CD4-positive, alpha-beta T cell treated with Interleukin-6 for 4 hours (primary cell): ENCODE measurements around the gene MGAT4C.

ENCODE experiments used
- DNase-seq: peaks from one replicate; pipeline ENCODE4 v3.0.0-alpha.2; 2020; ENCODE audit warnings: mixed read lengths

MGAT4C gene

GRCh38 chr12:85963326-85963725 is 292.9 kb downstream of the MGAT4C start:
- no peak for DNase-seq

GRCh38 chr12:85956081-85956480 is 300.1 kb downstream of the MGAT4C start:
- no peak for DNase-seq

- no peak for DNase-seq
Measured at GRCh38 chr12:85955127-85955526, 301.1 kb downstream of the MGAT4C start.

GRCh38 chr12:85951823-85952222 is 304.4 kb downstream of the MGAT4C start:
- DNase-seq = no peak

- DNase-seq = no peak
Measured at GRCh38 chr12:85949253-85949652, 306.9 kb downstream of the MGAT4C start.

GRCh38 chr12:85948340-85948739 is 307.9 kb downstream of the MGAT4C start:
- no peak for DNase-seq

GRCh38 chr12:85947286-85947685 is 308.9 kb downstream of the MGAT4C start:
- DNase-seq = no peak

- no peak for DNase-seq
Measured at GRCh38 chr12:85946375-85946774, 309.8 kb downstream of the MGAT4C start.

- no peak for DNase-seq
Measured at GRCh38 chr12:85927166-85927565, 329.0 kb downstream of the MGAT4C start.

- DNase-seq = no peak
Measured at GRCh38 chr12:85923767-85924331, 332.3 kb downstream of the MGAT4C start.

- no peak for DNase-seq
Measured at GRCh38 chr12:85920324-85920947, 335.8 kb downstream of the MGAT4C start.
